ENCODE measurements around the gene CFAP73. TPM values are rescaled to one million over a fixed set of nuclear protein-coding genes. Genes with fewer than 3 reads are reported as not detected.

The CFAP73 gene
- total RNA-seq, 1 experiment from 2014 or later, result 0.34 TPM

DNA sequence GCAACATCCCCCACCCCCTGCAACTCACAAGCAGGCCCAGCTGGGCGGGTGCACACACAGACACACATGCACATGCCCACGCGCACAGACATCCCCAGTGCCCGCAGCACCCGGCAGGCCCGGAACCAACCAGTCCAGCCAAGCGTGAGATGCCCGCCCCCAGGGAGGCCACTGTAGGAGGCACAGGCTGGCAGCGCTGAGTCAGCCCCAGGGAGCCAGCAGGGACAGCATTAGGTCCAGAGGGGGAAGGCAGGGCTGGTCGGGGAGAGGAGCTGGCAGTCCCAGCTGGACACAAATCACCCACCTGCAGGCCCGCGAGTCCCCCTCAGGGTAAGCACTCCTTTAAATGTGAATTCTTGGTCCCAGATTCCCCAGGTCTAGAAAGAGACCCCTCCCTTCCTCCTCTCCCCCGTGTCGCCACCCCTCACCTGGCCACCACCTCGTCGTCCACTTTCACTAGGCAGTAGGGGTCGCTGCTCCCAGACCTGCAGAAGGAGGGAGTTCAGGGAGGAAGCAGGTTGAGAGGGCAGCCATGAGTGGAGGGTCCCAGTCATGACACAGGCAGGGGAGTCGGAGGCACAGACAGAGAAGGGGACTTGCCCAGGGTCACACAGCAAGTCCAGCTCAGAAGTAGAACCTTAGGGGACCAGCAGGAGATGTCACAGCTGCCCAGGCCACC lies 18.9 kb upstream of the CFAP73 start:
- no peak for DNase-seq (ENCODE audit: low read depth, low spot score)
- no peak for ATAC-seq
- TF ChIP-seq FOSL1 (IDR thresholded peaks at IDR 0.05; ENCODE audit: low read depth) (no peak), SP1 (IDR thresholded peaks at IDR 0.05; ENCODE audit: low read depth) (no peak)
- TF ChIP-seq, protein P1, sequence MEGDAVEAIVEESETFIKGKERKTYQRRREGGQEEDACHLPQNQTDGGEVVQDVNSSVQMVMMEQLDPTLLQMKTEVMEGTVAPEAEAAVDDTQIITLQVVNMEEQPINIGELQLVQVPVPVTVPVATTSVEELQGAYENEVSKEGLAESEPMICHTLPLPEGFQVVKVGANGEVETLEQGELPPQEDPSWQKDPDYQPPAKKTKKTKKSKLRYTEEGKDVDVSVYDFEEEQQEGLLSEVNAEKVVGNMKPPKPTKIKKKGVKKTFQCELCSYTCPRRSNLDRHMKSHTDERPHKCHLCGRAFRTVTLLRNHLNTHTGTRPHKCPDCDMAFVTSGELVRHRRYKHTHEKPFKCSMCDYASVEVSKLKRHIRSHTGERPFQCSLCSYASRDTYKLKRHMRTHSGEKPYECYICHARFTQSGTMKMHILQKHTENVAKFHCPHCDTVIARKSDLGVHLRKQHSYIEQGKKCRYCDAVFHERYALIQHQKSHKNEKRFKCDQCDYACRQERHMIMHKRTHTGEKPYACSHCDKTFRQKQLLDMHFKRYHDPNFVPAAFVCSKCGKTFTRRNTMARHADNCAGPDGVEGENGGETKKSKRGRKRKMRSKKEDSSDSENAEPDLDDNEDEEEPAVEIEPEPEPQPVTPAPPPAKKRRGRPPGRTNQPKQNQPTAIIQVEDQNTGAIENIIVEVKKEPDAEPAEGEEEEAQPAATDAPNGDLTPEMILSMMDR (IDR thresholded peaks at IDR 0.05 in 2 of 3, conservative IDR thresholded peaks at IDR 0.05 in 1 of 3; ENCODE audit: borderline replicate concordance in 1 of 3, insufficient read depth in 1 of 3, low read depth in 2 of 3, low read length in 2 of 3), result peak in 2 of 3 experiments; percentile 42 to 46; a peak in 4 of 6 replicates
- Histone ChIP-seq H3K9me2 (ENCODE audit: insufficient read depth) (no peaks in the 10 kb centered on the region), H3K79me2 (ENCODE audit: insufficient read depth, low read length) (peaks cover 12% of the 10 kb centered on the region; the same call in 1 of the 2 replicates), H3K9ac (ENCODE audit: low read length) (no peak overlapping the region), H4K20me1 (ENCODE audit: insufficient read depth) (no peaks in the 10 kb centered on the region), H3K4me3 (replicated peaks in 1 of 2; ENCODE audit: low read depth in 1 of 2, low read length in 2 of 2) (no peak overlapping the region), H3K4me1 (ENCODE audit: control insufficient read depth in 1 of 2, insufficient read depth in 2 of 2, low read length in 2 of 2) (peaks cover 8 to 17% of the 10 kb centered on the region in 2 experiments), H3K4me2 (ENCODE audit: low read length) (no peak overlapping the region), H3K27ac (ENCODE audit: low read depth, low read length) (no peak overlapping the region; the same call in 1 of the 2 replicates), H2AFZ (ENCODE audit: low read depth, low read length, poor library complexity, severe bottlenecking) (no peak overlapping the region), H3K9me3 (ENCODE audit: control insufficient read depth in 1 of 2, insufficient read depth in 1 of 2, low read depth in 1 of 2, low read length in 2 of 2) (no peaks in the 10 kb centered on the region), H3K27me3 (ENCODE audit: insufficient read depth, low read length) (no peaks in the 10 kb centered on the region), H3K36me3 (ENCODE audit: control insufficient read depth in 1 of 2, insufficient read depth in 2 of 2, low read length in 2 of 2) (no peaks in the 10 kb centered on the region)
- ChIA-PET POLR2A (no interaction called here), RAD21 (ENCODE audit: low non-redundant PET in 1 of 2, low total read pairs in 2 of 2, uncharacterized antibody in 2 of 2, unreplicated experiment in 2 of 2) (no interaction called here), CTCF (interaction anchor here (1.2 kb wide), 1 partner anchor 10 kb away, joined by 3 read pairs; no protein-coding TSS in a partner anchor)
- no TSS peak for BruUV-seq (replicated peaks)
- intact Hi-C loops (cut with micrococcal nuclease), result no loop called here

DNA sequence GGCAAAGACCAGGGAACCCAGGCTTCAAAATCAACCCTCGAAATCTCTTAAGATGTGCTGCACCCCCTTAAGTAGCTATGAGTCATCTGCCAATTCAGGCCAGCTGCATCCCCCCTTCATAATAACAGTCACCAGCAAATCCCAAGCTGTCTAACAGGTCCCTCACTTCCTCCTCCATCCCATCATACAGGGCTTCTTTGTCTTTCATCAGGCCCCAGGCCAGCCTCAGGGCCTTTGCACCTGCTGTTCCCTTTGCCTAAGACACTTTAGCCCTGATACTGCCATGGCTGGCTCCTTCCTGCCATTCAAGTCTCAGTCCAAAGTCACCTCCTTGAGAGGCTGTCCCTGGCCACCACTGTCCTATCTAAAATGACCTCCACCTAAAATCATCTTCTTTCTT lies 18.0 kb upstream of the CFAP73 start:
- POLR2A ChIA-PET, result no interaction called here

More for the DNA sequence above, 18.0 kb upstream of the CFAP73 start:
- ChIA-PET CTCF (interaction anchor here (1.2 kb wide), 1 partner anchor 11 kb away, joined by 3 read pairs; no protein-coding TSS in a partner anchor), RAD21 (ENCODE audit: low non-redundant PET in 1 of 2, low total read pairs in 2 of 2, uncharacterized antibody in 2 of 2, unreplicated experiment in 2 of 2) (no interaction called here)
- no peaks in the 10 kb centered on the region for H3K36me3 ChIP-seq (ENCODE audit: control insufficient read depth in 1 of 2, insufficient read depth in 2 of 2, low read length in 2 of 2)
- ATAC-seq, result no peak
- no peak overlapping the region for H3K4me3 ChIP-seq (replicated peaks in 1 of 2; ENCODE audit: low read depth in 1 of 2, low read length in 2 of 2)
- H3K27ac ChIP-seq (ENCODE audit: low read depth, low read length), result no peak overlapping the region
- no peak overlapping the region for H2AFZ ChIP-seq (ENCODE audit: low read depth, low read length, poor library complexity, severe bottlenecking)
- H3K9me2 ChIP-seq (ENCODE audit: insufficient read depth), result no peaks in the 10 kb centered on the region
- no peaks in the 10 kb centered on the region for H3K27me3 ChIP-seq (ENCODE audit: insufficient read depth, low read length)
- H3K9me3 ChIP-seq (ENCODE audit: control insufficient read depth in 1 of 2, insufficient read depth in 1 of 2, low read depth in 1 of 2, low read length in 2 of 2), result no peaks in the 10 kb centered on the region
- intact Hi-C loops (cut with micrococcal nuclease), result no loop called here
- H3K79me2 ChIP-seq (ENCODE audit: insufficient read depth, low read length), result peaks cover 12% of the 10 kb centered on the region; the same call in 1 of the 2 replicates
- peaks cover 13 to 26% of the 10 kb centered on the region in 2 experiments for H3K4me1 ChIP-seq (ENCODE audit: control insufficient read depth in 1 of 2, insufficient read depth in 2 of 2, low read length in 2 of 2)
- no peak overlapping the region for H3K4me2 ChIP-seq (ENCODE audit: low read length)
- TF ChIP-seq EZH2phosphoT487 (IDR thresholded peaks at IDR 0.05; ENCODE audit: borderline replicate concordance), result no peak
- TF ChIP-seq TCF7L2 (IDR thresholded peaks at IDR 0.05; ENCODE audit: borderline replicate concordance, extremely low read depth, insufficient read depth, insufficient read length), result no peak
- TF ChIP-seq SRF (IDR thresholded peaks at IDR 0.05; ENCODE audit: low read depth), result no peak
- no peak for TF ChIP-seq RAD21 (IDR thresholded peaks at IDR 0.05; ENCODE audit: low read depth)
- no peak overlapping the region for H3K9ac ChIP-seq (ENCODE audit: low read length)
- no peaks in the 10 kb centered on the region for H4K20me1 ChIP-seq (ENCODE audit: insufficient read depth)
- no peak for DNase-seq (ENCODE audit: low read depth, low spot score)
- BruUV-seq (replicated peaks), result no TSS peak

Measured in HCT116 (cell line).